Activated CD4-positive, alpha-beta T cell treated with anti-CD3 and anti-CD28 coated beads, Interleukin-2, amount 50 U/mL, for 48 hours (primary cell): Measurements from ENCODE around the gene CAMKMT.

Experiments used
- DNase-seq, 2 experiments: peaks; one replicate each; pipeline ENCODE4 v3.0.0-alpha.2; 2020

Gene CAMKMT

DNA sequence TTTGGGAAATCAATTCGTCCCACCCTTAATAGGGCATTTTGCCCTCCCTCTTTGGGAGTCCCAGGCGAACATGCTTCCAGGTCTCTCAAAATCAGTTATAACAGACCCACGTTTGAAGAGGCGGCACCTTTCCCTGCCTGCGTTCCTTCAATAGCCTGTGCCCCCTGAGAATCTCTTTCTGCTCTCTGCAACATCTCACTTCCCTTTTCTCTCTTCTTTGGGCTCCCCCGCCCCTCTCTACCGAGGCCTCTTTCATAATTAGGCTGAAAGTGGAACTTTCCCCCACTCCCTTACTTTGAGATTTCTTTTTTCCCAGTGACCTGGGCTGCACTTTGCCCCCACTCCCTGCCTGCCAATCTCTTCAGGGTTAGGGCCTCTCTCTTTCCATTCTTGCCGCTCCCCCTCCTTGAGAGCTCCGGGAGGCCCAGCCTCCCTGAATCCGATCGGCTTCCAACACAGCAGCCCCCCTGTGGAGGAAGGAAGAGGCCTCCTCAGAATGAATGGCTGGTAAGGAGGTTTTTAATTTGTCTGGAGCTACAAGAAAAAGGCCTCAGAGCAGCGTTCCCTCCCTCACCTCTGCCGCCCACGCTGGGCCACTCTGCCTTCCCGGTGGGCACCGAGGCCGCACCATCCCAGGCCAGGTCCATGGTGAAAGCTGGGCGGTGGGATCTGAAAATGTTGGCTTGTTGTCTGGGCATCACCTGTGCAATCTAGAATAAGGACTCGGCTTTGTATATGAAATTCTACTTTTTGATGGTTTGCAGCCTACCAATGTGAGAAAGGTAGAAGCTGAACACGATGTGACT, 417.1 kb downstream of the CAMKMT start:
- no peak for DNase-seq

- no peak for DNase-seq
These were observed 418.0 kb downstream of the CAMKMT start for GRCh38 chr2:44779793-44780192.

DNA sequence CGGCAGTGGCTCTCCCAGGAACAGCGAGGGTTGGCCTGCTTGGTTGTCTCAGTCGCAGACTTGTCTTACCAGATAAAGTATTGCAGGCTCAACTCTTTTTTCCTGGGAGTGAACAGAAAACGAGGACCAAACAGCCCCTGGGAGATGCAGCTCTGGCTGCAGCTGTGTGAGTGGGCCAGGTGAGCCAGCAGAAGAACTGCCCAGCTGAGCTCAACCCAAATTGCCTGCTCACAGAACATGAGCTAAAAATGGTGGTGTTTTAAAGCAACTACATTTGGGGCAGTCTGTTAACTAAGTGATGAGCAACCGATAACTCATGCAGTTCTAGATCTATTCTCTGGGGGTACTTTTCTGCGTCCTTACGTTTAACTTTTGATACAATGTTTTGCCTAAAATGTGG, 418.7 kb downstream of the CAMKMT start:
- DNase-seq, result no peak

GRCh38 chr2:44785433-44785832, 423.7 kb downstream of the CAMKMT start:
- no peak for DNase-seq

DNA sequence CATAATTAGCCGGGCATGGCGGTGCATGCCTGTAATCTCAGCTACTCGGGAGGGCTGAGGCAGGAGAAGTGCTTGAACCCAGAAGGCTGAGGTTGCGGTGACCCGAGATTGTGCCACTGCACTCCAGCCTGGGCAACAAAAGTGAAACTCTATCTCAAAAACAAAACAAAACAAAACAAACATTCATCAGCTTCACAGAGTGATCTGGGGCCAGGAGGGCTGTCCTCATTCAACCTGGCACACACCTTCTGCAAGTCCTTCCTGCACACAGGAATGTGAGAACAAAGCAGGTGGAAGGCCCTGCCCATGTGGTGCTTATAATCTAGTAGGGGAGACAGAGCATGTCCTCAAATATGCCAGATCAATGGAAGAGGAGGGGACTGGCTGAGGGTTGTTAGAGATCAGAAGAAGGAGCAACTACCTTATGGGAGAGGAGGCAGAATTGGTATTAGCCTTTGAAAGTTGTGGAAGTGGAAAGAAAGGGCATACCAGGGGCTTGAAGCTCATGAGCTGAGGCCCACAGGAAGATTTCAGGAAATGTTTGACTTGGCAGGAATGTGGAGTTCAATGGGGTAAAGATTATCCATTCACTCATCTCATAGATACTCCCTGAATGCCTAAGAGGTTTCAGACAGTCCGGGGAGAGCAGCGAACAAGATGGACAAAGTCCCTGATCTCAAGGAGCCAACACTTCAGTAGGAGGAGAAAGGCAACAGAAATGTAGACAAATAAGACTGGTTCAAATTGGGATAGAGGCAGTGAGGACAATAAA, 424.5 kb downstream of the CAMKMT start:
- no peak for DNase-seq

- DNase-seq, result no peak
These were observed 425.1 kb downstream of the CAMKMT start for GRCh38 chr2:44786817-44787214.

DNA sequence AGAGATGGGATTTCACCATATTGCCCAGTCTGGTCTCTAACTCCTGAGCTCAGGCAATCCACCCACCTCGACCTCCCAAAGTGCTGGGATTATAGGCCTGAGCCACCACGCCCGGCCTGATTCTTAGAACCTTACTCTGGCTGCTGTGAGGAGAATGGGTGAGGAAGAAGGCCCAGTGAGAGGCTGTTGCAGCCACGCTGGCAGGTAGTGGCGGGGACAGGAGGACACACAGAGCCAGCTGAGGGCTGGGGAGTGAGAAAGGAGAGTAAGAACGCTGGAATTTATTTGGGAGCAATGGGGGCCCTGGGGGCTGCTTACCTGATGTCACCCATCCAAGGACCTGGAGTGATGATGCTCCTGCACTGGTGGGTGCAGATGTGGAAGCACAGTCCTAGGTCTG, 425.9 kb downstream of the CAMKMT start:
- DNase-seq, result no peak

DNA sequence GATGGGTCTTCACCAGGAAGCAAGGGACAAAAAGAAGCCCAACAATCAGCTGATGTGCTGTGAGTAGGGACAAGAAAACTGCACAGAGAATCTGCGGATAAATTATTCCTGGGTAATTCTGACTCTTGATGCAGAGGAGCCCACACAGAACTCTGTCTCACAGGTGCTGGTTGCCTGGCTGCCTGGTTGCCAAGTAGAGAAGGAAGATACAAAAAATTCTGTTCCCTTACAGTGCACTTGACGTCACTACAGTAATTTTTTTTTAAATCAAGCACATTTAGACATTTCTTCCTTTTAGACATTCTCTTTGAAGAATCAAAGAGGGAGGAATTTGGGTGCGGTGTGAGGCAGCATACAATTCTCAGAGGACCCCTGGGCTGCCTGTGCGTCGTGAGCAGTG, 427.7 kb downstream of the CAMKMT start:
- DNase-seq, result no peak

DNA sequence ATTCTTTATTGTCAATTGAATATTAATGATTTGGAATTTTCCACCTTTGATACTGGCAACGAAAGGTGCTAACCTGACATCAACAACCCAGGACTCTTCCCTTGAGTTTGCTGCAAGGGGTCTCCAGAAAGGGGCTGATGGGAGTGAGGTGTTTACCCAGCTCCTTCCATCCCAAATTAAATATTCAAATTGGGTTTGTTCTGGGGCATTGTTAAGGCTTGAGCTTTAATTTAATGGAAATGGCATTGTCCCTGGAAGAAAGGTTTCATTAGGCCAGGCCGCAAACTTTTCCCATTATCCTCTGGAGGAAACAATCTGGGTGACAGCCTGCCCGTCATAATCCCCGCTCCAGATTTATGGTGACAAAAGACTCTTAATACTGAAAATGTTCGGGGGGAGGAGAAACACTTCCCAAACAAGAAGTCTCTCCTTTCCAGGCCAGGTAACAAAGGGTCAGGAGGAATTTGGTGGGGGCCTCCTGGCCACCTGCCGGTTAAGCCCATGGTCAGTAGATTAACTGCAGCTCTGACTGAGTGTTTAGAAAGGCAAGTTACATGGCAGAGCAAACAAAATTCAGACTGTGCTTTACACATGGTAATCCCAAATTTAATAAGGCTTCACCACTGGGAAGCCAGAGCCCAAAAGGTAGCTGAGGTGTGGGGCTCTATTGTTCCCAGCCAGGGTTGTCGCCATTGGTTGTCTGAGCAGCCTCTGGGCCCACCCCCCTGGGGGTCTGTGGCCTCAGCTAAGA, 428.4 kb downstream of the CAMKMT start:
- DNase-seq, result no peak

DNA sequence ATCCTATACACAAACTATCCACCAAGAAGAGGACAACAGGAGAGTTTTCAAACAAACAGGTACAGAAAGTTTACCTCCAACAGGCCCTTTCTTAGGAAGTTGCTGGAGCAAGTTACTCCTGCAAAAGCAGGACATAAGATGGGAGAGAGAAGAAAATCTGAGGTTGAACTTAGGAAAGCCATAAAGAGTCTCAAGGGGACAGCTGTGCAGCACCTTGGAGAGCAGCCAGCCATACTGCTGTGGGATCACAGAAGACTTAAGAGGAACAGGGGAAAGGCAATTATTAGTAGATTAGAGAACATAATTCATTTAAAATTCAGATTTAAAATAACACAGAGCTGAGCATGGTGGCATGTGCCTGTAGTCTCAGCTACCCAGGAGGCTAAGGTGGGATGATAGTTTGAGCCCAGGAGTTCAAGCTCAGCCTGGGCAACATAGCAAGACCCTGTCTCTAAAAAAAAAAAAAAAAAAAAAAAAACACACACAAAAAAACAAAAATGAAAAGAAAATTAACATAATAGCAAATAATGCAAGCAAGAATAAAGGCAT, 431.6 kb downstream of the CAMKMT start:
- DNase-seq, result no peak

DNA sequence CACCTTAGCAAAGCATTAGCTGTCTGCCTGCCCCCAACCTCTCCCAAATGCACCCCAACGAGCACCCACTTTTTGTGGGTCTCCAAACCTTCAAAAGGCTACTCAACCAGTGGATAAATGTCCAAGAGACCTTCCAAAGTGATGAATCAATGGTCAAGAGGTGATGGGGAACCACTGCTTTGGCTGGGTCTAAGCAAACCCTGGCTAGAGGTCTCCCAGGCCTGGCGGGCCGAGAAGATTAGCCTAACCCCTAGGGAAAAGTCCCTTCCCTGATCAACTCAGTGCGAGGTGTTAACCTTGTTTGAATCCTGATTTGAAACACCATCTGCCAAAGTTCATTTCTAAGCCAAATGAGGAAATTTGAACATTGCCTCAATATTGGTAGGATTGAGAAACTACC, 435.0 kb downstream of the CAMKMT start:
- no peak for DNase-seq

- no peak for DNase-seq
These were observed 436.5 kb downstream of the CAMKMT start for GRCh38 chr2:44798139-44798659.

DNA sequence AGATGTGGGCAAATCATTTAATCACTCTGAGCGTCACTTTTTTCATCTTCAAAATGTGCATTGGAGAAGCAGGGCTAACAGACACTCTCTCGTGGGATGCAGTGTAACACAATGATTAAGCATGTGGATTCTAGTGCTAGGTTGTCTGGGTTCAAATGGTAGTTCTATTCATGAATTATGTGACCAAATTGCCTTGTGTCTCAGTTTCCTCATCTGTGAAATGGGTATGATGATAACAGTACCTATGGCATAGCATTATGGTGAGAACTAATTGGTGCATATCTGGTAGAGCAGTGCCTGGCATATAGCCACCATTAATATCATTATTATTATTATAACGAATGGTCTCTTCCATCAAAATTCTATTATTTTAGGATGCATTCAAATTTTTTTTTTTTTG, 437.4 kb downstream of the CAMKMT start:
- DNase-seq, result no peak

GRCh38 chr2:44799754-44800153, 438.0 kb downstream of the CAMKMT start:
- no peak for DNase-seq

DNA sequence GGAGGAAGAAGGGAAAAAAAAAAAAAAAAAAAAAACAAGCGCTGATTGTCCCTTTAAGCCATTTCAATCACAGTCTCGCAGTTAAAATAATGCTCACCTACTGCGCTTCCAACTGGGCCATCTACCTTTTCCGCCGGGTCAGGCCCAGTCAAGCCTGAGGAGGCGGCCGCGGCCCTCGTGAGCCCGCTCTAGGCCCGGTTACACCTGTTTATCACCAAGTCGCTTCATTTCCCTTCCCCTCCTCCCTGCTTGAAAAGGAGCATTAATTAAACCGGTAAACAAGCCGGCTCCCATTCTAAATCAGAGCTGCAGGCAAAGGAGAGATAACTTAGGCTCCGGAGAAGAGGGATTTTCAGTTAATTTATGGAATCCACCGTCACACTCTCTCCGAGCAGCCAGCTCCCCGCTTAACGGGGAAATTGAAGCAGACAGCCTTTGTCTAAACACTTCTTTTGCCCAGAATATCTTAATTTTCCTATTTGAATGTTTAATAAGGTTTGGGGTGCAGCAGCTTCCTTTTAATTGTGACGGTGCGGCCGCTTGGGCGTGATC, 439.6 kb downstream of the CAMKMT start:
- no peak for DNase-seq

GRCh38 chr2:44801841-44802776, 440.4 kb downstream of the CAMKMT start:
- no peak for DNase-seq

DNA sequence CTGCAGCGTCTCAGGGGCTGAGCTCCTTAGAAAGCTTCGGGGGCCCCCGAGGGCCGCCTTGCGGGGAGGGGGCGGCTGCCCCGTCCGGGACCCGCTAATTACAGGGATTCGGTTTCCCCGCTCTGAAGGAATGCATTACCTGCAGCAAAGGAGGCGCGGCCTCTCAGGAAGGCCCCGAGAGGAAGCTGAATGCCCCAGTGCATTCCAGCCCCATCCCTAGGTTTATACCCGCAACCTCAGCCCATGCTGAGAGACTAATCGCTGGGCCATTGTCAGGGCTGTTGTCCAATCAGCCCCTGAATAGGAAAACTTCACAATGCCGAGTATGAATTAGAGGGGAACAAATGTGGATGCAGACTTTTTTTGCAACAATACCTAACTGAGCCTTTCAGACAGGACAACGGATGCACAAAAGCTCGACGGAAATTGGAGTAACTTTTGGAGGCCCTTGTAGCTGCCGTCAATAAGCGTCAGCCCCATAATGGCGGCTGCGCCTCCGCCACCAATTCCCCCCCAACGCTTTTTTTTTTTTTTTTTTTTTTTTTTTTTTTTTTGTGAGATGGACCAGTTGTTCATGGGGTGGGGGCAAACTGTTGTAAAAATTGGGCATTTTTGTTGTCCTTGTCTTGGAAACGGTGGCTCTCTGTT, 441.2 kb downstream of the CAMKMT start:
- DNase-seq, result no peak

DNA sequence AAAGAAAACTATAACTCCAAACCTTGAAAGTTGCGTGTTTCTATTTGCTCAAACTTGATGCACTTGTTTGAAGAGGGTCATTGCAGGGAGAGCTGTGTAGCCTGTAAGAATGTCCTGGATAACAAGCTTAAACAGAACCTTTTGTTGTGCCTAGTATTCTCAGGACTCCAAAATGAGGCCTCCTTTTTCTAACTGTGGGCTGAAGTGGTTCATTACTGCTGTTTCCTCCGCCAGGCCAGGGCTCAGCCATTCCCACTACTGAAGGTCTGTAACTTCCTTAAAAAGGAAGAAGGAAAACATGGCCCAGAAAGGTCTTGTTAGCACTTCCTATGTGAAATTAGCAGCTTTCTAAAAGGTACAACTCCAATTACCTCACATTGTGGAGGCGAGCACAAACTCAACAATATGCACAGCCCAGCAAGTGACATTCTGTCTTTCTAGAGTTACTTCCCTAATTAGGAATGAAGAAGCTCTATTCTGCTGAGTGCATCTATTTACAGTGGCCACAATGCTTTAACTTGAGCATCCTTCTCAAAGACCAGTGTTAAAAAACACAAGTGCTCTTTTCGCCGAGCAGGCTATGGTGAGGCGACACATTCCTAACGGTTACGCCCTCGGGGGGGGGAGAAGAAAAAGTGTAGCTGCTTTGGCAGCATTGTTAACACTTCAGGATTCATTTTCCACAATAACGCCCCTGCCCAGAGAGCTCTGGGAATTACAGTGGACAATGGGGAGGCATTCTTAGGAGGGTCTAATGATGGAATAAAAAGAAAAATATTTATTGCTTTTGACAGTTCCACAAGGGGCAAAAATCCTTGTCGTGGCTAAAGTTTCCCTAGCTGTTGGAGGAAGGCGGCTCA, 442.9 kb downstream of the CAMKMT start:
- no peak for DNase-seq

- no peak for DNase-seq
These were observed 443.9 kb downstream of the CAMKMT start for GRCh38 chr2:44805401-44806235.
